ENCODE data around the gene EIF2S2. TPM values are rescaled to one million over a fixed set of nuclear protein-coding genes. Genes with fewer than 3 reads are reported as not detected.

Gene EIF2S2
- total and polyA plus RNA-seq, 4 donors, result 30.8 to 37.9 (median 31.5) TPM

- no peak for TF ChIP-seq NR2F2 (IDR thresholded peaks at IDR 0.05)
- TF ChIP-seq YY1 (IDR thresholded peaks at IDR 0.05), result no peak
- TF ChIP-seq HNF4G (IDR thresholded peaks at IDR 0.05), result no peak
- no peak for TF ChIP-seq SP1 (IDR thresholded peaks at IDR 0.05)
Observed at GRCh38 chr20:34120213-34120612, 8.2 kb upstream of the EIF2S2 start (continued).

- Histone ChIP-seq H3K36me3 (ENCODE audit: control insufficient read depth in 4 of 4, insufficient read depth in 3 of 4, low read depth in 1 of 4, low read length in 3 of 4) (no peaks in the 10 kb centered on the region), H3K9me3 (ENCODE audit: control insufficient read depth in 4 of 4, low read length in 3 of 4) (no peaks in the 10 kb centered on the region), H3K27ac (ENCODE audit: low read depth in 1 of 2, low read length in 2 of 2) (no peak overlapping the region), H3K4me3 (ENCODE audit: low read depth in 1 of 3, low read length in 3 of 3) (no peak overlapping the region), H3K9ac (ENCODE audit: low read depth in 1 of 2, low read length in 2 of 2) (no peak overlapping the region), H3K4me1 (ENCODE audit: control insufficient read depth in 4 of 4, insufficient read depth in 4 of 4, low read length in 3 of 4) (peaks cover 1 to 13% (median 5%) of the 10 kb centered on the region in 4 donors), H3K27me3 (ENCODE audit: control insufficient read depth in 4 of 4, insufficient read depth in 4 of 4, low read length in 3 of 4) (no peaks in the 10 kb centered on the region)
- TF ChIP-seq GABPA (IDR thresholded peaks at IDR 0.05 in 1 of 2, conservative IDR thresholded peaks at IDR 0.05 in 1 of 2), result no peak
- DNase-seq (ENCODE audit: low spot score), result no peak
Observed at GRCh38 chr20:34115232-34115631, 3.2 kb upstream of the EIF2S2 start.

- H3K36me3 ChIP-seq (ENCODE audit: control insufficient read depth in 4 of 4, insufficient read depth in 3 of 4, low read depth in 1 of 4, low read length in 3 of 4), result no peaks in the 10 kb centered on the region
Observed at GRCh38 chr20:34114809-34115208, 2.8 kb upstream of the EIF2S2 start.

More at GRCh38 chr20:34114809-34115208, 2.8 kb upstream of the EIF2S2 start:
- Histone ChIP-seq H3K27ac (ENCODE audit: low read depth in 1 of 2, low read length in 2 of 2) (no peak overlapping the region), H3K4me3 (ENCODE audit: low read depth in 1 of 3, low read length in 3 of 3) (no peak overlapping the region), H3K27me3 (ENCODE audit: control insufficient read depth in 4 of 4, insufficient read depth in 4 of 4, low read length in 3 of 4) (no peaks in the 10 kb centered on the region), H3K4me1 (ENCODE audit: control insufficient read depth in 4 of 4, insufficient read depth in 4 of 4, low read length in 3 of 4) (peaks cover 2 to 15% (median 7%) of the 10 kb centered on the region in 4 donors), H3K9me3 (ENCODE audit: control insufficient read depth in 4 of 4, low read length in 3 of 4) (no peaks in the 10 kb centered on the region), H3K9ac (ENCODE audit: low read depth in 1 of 2, low read length in 2 of 2) (no peak overlapping the region)
- TF ChIP-seq EGR1 (IDR thresholded peaks at IDR 0.05; ENCODE audit: low read depth in 2 of 2) (no peak), MAX (IDR thresholded peaks at IDR 0.05) (no peak), SP1 (IDR thresholded peaks at IDR 0.05) (no peak), ATF3 (IDR thresholded peaks at IDR 0.05) (no peak), REST (IDR thresholded peaks at IDR 0.05) (no peak), JUND (IDR thresholded peaks at IDR 0.05) (no peak)
- 92% methylated on average over 4 of the region's 4 CpGs for WGBS
- no peak for DNase-seq (ENCODE audit: low spot score)

Data from liver (tissue), 9 donors.